SW480 (cell line): ENCODE results near the gene TRAF3IP1.

ENCODE experiments used
- DNase-seq: peaks from one replicate; pipeline ENCODE4 v3.0.0-alpha.2; 2016; ENCODE audit warnings: low spot score

Gene TRAF3IP1

GRCh38 chr2:238408615-238409340 lies 88.5 kb downstream of the TRAF3IP1 start:
- no peak for DNase-seq

GRCh38 chr2:238409341-238410199 lies 89.3 kb downstream of the TRAF3IP1 start:
- no peak for DNase-seq

- DNase-seq: no peak
Measured at GRCh38 chr2:238412067-238412767, 91.9 kb downstream of the TRAF3IP1 start.

- DNase-seq: no peak
Measured at GRCh38 chr2:238413368-238413767, 93.0 kb downstream of the TRAF3IP1 start.

GRCh38 chr2:238415036-238415764 lies 94.9 kb downstream of the TRAF3IP1 start:
- no peak for DNase-seq

- no peak for DNase-seq
Measured at GRCh38 chr2:238415893-238416292, 95.6 kb downstream of the TRAF3IP1 start.

- DNase-seq: no peak
Measured at GRCh38 chr2:238418196-238418998, 98.1 kb downstream of the TRAF3IP1 start.

- DNase-seq: no peak
Measured at GRCh38 chr2:238418999-238419546, 98.8 kb downstream of the TRAF3IP1 start.

GRCh38 chr2:238420442-238420841 lies 100.1 kb downstream of the TRAF3IP1 start:
- DNase-seq: no peak

- no peak for DNase-seq
Measured at GRCh38 chr2:238420878-238421694, 100.8 kb downstream of the TRAF3IP1 start.

- DNase-seq: no peak
Measured at GRCh38 chr2:238421695-238422035, 101.3 kb downstream of the TRAF3IP1 start.

GRCh38 chr2:238422285-238422684 lies 102.0 kb downstream of the TRAF3IP1 start:
- DNase-seq: no peak

GRCh38 chr2:238422940-238423339 lies 102.6 kb downstream of the TRAF3IP1 start:
- no peak for DNase-seq

- DNase-seq: no peak
Measured at GRCh38 chr2:238423561-238424312, 103.4 kb downstream of the TRAF3IP1 start.

- no peak for DNase-seq
Measured at GRCh38 chr2:238424313-238424700, 104.0 kb downstream of the TRAF3IP1 start.

- no peak for DNase-seq
Measured at GRCh38 chr2:238425505-238425978, 105.2 kb downstream of the TRAF3IP1 start.

- DNase-seq: peak; percentile 45
Measured at GRCh38 chr2:238425979-238426567, 105.8 kb downstream of the TRAF3IP1 start.

- DNase-seq: peak; percentile 84
Measured at GRCh38 chr2:238426568-238427434, 106.5 kb downstream of the TRAF3IP1 start, which contains the start of gene ASB1. Gene ASB1 (plus strand): TSS chr2:238426927. CDS start chr2:238427071, 144 bp downstream.
